Mammary epithelial cell (primary cell): ENCODE measurements around the gene NGDN.

ENCODE experiments used
- EZH2 ChIP-seq: IDR thresholded peaks from 2 replicates; pipeline ENCODE4 v1.6.1; 2012; ENCODE audit warnings: low read length, inconsistent platforms, borderline replicate concordance
- TF ChIP-seq, protein P1 (sequence below), 2 donors: IDR thresholded peaks in 1 of 2; conservative IDR thresholded peaks in 1 of 2; 2 replicates each; pipeline ENCODE4 v1.5.1; 2011 to 2012; ENCODE audit warnings: inconsistent platforms in 2 of 2, low read length in 2 of 2, mild to moderate bottlenecking in 2 of 2, control low read depth in 1 of 2, low read depth in 1 of 2; ENCODE audit not compliant: insufficient read depth in 1 of 2; ENCODE audit errors: extremely low read depth in 1 of 2

GRCh38 chr14:23457587-23458445, 11.7 kb upstream of the NGDN start:
- TF ChIP-seq, protein P1, sequence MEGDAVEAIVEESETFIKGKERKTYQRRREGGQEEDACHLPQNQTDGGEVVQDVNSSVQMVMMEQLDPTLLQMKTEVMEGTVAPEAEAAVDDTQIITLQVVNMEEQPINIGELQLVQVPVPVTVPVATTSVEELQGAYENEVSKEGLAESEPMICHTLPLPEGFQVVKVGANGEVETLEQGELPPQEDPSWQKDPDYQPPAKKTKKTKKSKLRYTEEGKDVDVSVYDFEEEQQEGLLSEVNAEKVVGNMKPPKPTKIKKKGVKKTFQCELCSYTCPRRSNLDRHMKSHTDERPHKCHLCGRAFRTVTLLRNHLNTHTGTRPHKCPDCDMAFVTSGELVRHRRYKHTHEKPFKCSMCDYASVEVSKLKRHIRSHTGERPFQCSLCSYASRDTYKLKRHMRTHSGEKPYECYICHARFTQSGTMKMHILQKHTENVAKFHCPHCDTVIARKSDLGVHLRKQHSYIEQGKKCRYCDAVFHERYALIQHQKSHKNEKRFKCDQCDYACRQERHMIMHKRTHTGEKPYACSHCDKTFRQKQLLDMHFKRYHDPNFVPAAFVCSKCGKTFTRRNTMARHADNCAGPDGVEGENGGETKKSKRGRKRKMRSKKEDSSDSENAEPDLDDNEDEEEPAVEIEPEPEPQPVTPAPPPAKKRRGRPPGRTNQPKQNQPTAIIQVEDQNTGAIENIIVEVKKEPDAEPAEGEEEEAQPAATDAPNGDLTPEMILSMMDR (conservative IDR thresholded peaks at IDR 0.05 in 1 of 2, IDR thresholded peaks at IDR 0.05 in 1 of 2; ENCODE audit: extremely low read depth in 1 of 2, insufficient read depth in 1 of 2, low read depth in 1 of 2, low read length in 2 of 2), result no peak
- no peak for TF ChIP-seq EZH2
